Endodermal cell (in vitro differentiated cells): Measurements from ENCODE around the gene ACADM. TPM values are rescaled to one million over a fixed set of nuclear protein-coding genes. Genes with fewer than 3 reads are reported as not detected.

Experiments used
- DNase-seq: peaks from one replicate; pipeline ENCODE4 v3.0.0-alpha.2; 2017
- H3K27ac ChIP-seq: 2 replicates; pipeline ENCODE4 v1.5.1; 2013; ENCODE audit warnings: mild to moderate bottlenecking, low read depth, low read length, moderate library complexity
- H3K27me3 ChIP-seq: 2 replicates; pipeline ENCODE4 v1.6.1; 2013; ENCODE audit warnings: mild to moderate bottlenecking, low read length, moderate library complexity; ENCODE audit not compliant: insufficient read depth, control insufficient read depth, poor library complexity, severe bottlenecking
- H3K36me3 ChIP-seq: 2 replicates; pipeline ENCODE4 v1.7.0; 2013; ENCODE audit warnings: mild to moderate bottlenecking, low read length, moderate library complexity; ENCODE audit not compliant: control insufficient read depth, insufficient read depth
- H3K4me1 ChIP-seq: one replicate; pipeline ENCODE4 v1.7.0; 2013; ENCODE audit warnings: low read length; ENCODE audit not compliant: control insufficient read depth, insufficient read depth
- H3K4me3 ChIP-seq: 2 replicates; pipeline ENCODE4 v1.5.1; 2013; ENCODE audit warnings: mild to moderate bottlenecking, low read length, moderate library complexity
- H3K9ac ChIP-seq: 2 replicates; pipeline ENCODE4 v1.6.1; 2013; ENCODE audit warnings: mild to moderate bottlenecking, low read length, moderate library complexity; ENCODE audit not compliant: poor library complexity, severe bottlenecking; ENCODE audit errors: extremely low read depth
- H3K9me3 ChIP-seq: 2 replicates; pipeline ENCODE4 v1.6.1; 2013; ENCODE audit warnings: mild to moderate bottlenecking, low read length, moderate library complexity; ENCODE audit not compliant: control insufficient read depth
- H3K27ac Mint-ChIP-seq: 2 replicates; pipeline ENCODE4 v1.8.0; 2020; ENCODE audit warnings: mixed read lengths
- H3K27me3 Mint-ChIP-seq: 2 replicates; pipeline ENCODE4 v1.8.0; 2021; ENCODE audit warnings: mild to moderate bottlenecking, mixed read lengths; ENCODE audit not compliant: insufficient read depth
- H3K36me3 Mint-ChIP-seq: 2 replicates; pipeline ENCODE4 v1.8.0; 2020; ENCODE audit warnings: low read depth, mixed read lengths
- H3K4me1 Mint-ChIP-seq: 2 replicates; pipeline ENCODE4 v1.8.0; 2020; ENCODE audit warnings: mixed read lengths
- H3K4me3 Mint-ChIP-seq: 2 replicates; pipeline ENCODE4 v1.8.0; 2020; ENCODE audit warnings: mild to moderate bottlenecking, moderate library complexity, mixed read lengths
- H3K9me3 Mint-ChIP-seq: 2 replicates; pipeline ENCODE4 v1.8.0; 2020; ENCODE audit warnings: mild to moderate bottlenecking, mixed read lengths
- WGBS, 2 experiments: methylation state at CpG; one replicate each; pipeline versions ENCODE4 v1.1.5 to v1.1.7; 2013; ENCODE audit warnings: missing lambda C conversion rate in 2 of 2, mixed read lengths in 1 of 2; ENCODE audit not compliant: insufficient coverage in 1 of 2, insufficient read length in 1 of 2; 5-methylcytosine and 5-hydroxymethylcytosine counted together
- total RNA-seq, 2 donors: library from RNA; stranded (reverse); fragmentation: NEBNext Ultra II Directional in 1 of 2; extraction: Animal tissue kit (Norgen Biotek cat#: 25700) in 1 of 2; gene quantifications; 2 replicates in 1 of 2; 3 replicates in 1 of 2; pipeline ENCODE4 v1.2.1, GENCODE V29; 2021
- TF ChIP-seq, protein P1 (sequence below): fragments of 200-600 bp; sonication (generic); conservative IDR thresholded peaks from 2 replicates; pipeline ENCODE4 v1.5.0; 2021; ENCODE audit warnings: antibody characterized with exemption, mild to moderate bottlenecking

ACADM gene
- total RNA-seq, 2 donors from 2014 or later: 63.5 to 68.0 TPM

DNA sequence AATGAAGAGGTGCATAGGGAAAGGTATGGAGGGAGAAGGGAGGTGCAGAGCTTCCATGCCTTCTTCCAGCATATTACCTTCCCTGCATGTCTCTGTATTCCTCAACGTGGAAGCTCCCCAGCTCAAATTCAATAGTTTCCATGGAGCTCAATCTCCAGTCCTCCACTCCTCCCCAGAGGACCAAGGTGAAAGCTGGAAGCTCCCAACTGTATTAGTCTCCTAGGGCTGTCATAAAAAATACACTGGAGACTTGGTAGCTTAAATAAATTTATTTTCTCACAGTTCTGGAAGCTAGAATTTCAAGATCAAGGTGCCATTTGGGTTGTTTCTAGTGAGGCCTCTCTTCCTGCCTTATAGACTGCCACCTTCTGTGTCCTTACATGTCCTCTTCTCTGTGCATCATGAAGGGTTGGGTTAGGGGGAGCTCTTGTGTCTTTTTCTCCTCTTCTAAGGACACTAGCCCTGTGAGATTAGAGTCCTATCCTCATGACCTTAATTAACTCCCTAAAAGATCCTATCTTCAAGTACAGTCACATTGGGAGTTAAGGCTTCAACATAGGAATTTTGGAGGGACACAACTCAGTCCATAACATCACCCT is 39.6 kb downstream of the ACADM start:
- TF ChIP-seq, protein P1, sequence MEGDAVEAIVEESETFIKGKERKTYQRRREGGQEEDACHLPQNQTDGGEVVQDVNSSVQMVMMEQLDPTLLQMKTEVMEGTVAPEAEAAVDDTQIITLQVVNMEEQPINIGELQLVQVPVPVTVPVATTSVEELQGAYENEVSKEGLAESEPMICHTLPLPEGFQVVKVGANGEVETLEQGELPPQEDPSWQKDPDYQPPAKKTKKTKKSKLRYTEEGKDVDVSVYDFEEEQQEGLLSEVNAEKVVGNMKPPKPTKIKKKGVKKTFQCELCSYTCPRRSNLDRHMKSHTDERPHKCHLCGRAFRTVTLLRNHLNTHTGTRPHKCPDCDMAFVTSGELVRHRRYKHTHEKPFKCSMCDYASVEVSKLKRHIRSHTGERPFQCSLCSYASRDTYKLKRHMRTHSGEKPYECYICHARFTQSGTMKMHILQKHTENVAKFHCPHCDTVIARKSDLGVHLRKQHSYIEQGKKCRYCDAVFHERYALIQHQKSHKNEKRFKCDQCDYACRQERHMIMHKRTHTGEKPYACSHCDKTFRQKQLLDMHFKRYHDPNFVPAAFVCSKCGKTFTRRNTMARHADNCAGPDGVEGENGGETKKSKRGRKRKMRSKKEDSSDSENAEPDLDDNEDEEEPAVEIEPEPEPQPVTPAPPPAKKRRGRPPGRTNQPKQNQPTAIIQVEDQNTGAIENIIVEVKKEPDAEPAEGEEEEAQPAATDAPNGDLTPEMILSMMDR: peak; percentile 15
- no peaks in the 10 kb centered on the region for H3K27me3 Mint-ChIP-seq

DNA sequence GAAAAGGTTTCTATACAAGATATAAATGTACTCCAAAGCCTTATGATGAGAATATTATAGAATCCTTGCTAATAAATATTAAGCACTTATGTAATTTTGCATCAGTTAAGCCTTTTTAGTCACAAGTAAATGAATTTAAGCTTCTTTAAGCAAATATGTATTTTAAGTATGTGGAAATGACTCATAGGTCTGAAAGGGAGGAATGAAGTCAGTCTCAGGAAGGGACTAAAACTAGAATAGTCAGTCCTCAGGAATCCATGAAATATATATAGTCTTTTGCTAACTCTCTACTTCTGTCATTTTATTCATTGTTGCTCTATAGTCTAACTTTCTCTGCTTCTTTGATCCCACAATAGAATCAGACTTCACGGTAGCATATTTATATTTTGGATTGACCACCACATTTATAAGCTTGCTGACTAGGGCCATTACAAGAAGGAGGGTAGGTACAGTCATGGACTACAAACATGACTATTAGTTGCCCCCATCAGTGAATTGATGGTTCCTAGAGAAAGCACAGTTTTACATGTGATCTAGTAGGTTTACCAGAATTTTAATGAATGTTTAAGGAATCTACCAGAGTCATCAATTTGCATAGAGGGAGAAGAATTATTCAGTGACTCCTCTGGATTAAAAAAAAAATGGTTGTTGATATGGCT is 41.3 kb downstream of the ACADM start:
- no peak overlapping the region for H3K9ac ChIP-seq
- no peak overlapping the region for H3K27ac Mint-ChIP-seq
- no peak overlapping the region for H3K4me3 Mint-ChIP-seq

More for the DNA sequence above, 39.6 kb downstream of the ACADM start:
- Mint-ChIP-seq H3K4me1 (no peaks in the 10 kb centered on the region), H3K36me3 (peaks cover 6% of the 10 kb centered on the region), H3K27ac (peak overlapping the region; percentile 23), H3K9me3 (peaks cover 3% of the 10 kb centered on the region), H3K4me3 (no peak overlapping the region)
- Histone ChIP-seq H3K27ac (no peak overlapping the region), H3K36me3 (peaks cover 28% of the 10 kb centered on the region), H3K4me1 (no peaks in the 10 kb centered on the region), H3K9ac (no peak overlapping the region), H3K4me3 (no peak overlapping the region), H3K27me3 (no peaks in the 10 kb centered on the region), H3K9me3 (no peaks in the 10 kb centered on the region)
- WGBS, 2 experiments: 71 to 95% methylated on average over 1 of the region's 1 CpG
- no peak for DNase-seq

DNA sequence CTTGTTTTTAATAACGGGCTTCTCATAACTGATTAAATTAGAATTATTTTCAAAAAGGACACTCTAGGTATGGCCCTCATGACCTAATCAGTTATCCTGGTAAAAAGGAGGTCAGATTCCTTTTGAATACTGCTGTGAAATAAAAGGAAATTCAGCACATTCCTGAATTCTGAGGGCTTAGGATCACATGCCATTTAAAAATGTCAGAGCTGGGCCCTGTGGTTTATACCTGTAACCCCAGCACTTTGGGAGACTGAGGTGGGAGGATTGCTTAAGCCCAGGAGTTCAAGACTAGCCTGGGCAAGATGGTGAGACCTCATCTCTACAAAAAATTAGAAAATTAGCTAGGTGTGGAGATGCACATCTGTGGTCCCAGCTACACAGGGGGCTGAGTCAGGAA is 43.5 kb downstream of the ACADM start:
- no peaks in the 10 kb centered on the region for H3K27me3 Mint-ChIP-seq
- Histone ChIP-seq H3K9me3 (no peaks in the 10 kb centered on the region), H3K27me3 (no peaks in the 10 kb centered on the region), H3K4me1 (no peaks in the 10 kb centered on the region), H3K27ac (no peak overlapping the region), H3K36me3 (peaks cover 9% of the 10 kb centered on the region), H3K4me3 (no peak overlapping the region), H3K9ac (no peak overlapping the region)
- DNase-seq: no peak
- H3K36me3 Mint-ChIP-seq: no peaks in the 10 kb centered on the region
- peaks cover 2% of the 10 kb centered on the region for H3K4me1 Mint-ChIP-seq
- peaks cover 3% of the 10 kb centered on the region for H3K9me3 Mint-ChIP-seq
- H3K4me3 Mint-ChIP-seq: no peak overlapping the region
- WGBS, 2 experiments: 83 to 86% methylated on average over 1 of the region's 1 CpG
- no peak overlapping the region for H3K27ac Mint-ChIP-seq
- TF ChIP-seq, protein P1: no peak

More for the DNA sequence above, 41.3 kb downstream of the ACADM start:
- Mint-ChIP-seq H3K36me3 (no peaks in the 10 kb centered on the region), H3K27me3 (no peaks in the 10 kb centered on the region), H3K9me3 (peaks cover 2% of the 10 kb centered on the region), H3K4me1 (peaks cover 2% of the 10 kb centered on the region)
- H3K4me1 ChIP-seq: no peaks in the 10 kb centered on the region
- H3K27me3 ChIP-seq: no peaks in the 10 kb centered on the region
- TF ChIP-seq, protein P1: no peak
- H3K36me3 ChIP-seq: peaks cover 28% of the 10 kb centered on the region
- no peaks in the 10 kb centered on the region for H3K9me3 ChIP-seq
- 100% methylated on average over 1 of the region's 1 CpG for WGBS, 2 experiments
- no peak overlapping the region for H3K4me3 ChIP-seq
- no peak overlapping the region for H3K27ac ChIP-seq
- no peak for DNase-seq
